K562 (cell line): ENCODE data around the gene CD300LD.

Experiments used
- CBX5 ChIP-seq: IDR thresholded peaks from 2 replicates; pipeline ENCODE4 v1.6.1; 2014; ENCODE audit warnings: low read depth, borderline replicate concordance
- CREB1 ChIP-seq, 2 experiments: sonication (generic) in 1 of 2; formaldehyde crosslinking in 1 of 2; IDR thresholded peaks; 2 replicates each; pipeline versions ENCODE4 v1.6.1 to v1.8.0; 2012 to 2022; ENCODE audit warnings: inconsistent platforms in 1 of 2, mild to moderate bottlenecking in 1 of 2, missing genetic modification reagents in 1 of 2, moderate library complexity in 1 of 2
- E2F3 ChIP-seq: fragments of 250-450 bp; sonication (Bioruptor Pico); IDR thresholded peaks from 2 replicates; pipeline ENCODE4 v1.4.0; 2020; ENCODE audit warnings: mild to moderate bottlenecking
- EZH2 ChIP-seq: IDR thresholded peaks from 2 replicates; pipeline ENCODE4 v1.6.1; 2012; ENCODE audit warnings: low read depth, mild to moderate bottlenecking, inconsistent platforms, low read length, borderline replicate concordance
- PHF20 ChIP-seq: fragments of 450-650 bp; IDR thresholded peaks from 2 replicates; pipeline ENCODE4 v1.6.1; 2018; ENCODE audit not compliant: partially characterized antibody
- POLR2A ChIP-seq: fragments of 450-650 bp; conservative IDR thresholded peaks from 2 replicates; pipeline ENCODE4 v1.6.1; 2016
- TAF1 ChIP-seq: IDR thresholded peaks from 2 replicates; pipeline ENCODE4 v1.6.1; 2011; ENCODE audit warnings: mild to moderate bottlenecking, low read length, moderate library complexity; ENCODE audit not compliant: insufficient read depth, control insufficient read depth, severe bottlenecking; ENCODE audit errors: extremely low read depth
- TF ChIP-seq, protein P1 (sequence below), 3 experiments: IDR thresholded peaks in 2 of 3; conservative IDR thresholded peaks in 1 of 3; 2 replicates each; pipeline ENCODE4 v1.5.1; 2011 to 2012; ENCODE audit warnings: low read length in 3 of 3, mild to moderate bottlenecking in 3 of 3, control low read depth in 2 of 3, improper control_type of control experiment in 1 of 3, inconsistent platforms in 1 of 3, low read depth in 1 of 3, mixed read lengths in 1 of 3, moderate library complexity in 1 of 3; ENCODE audit not compliant: insufficient read depth in 2 of 3
- TF ChIP-seq, protein P2 (sequence below): IDR thresholded peaks from 3 replicates; pipeline ENCODE4 v1.6.1; 2011; ENCODE audit warnings: borderline replicate concordance, mild to moderate bottlenecking, moderate library complexity; ENCODE audit not compliant: insufficient read length; ENCODE audit errors: extremely low read depth
- TF ChIP-seq, protein P3 (sequence below): fragments of 250-450 bp; sonication (Bioruptor Pico); IDR thresholded peaks from 2 replicates; pipeline ENCODE4 v1.8.0; 2021; ENCODE audit warnings: moderate library complexity, mild to moderate bottlenecking, inconsistent platforms
- TF ChIP-seq, protein P4 (sequence below): sonication (generic); formaldehyde crosslinking; IDR thresholded peaks from 2 replicates; pipeline ENCODE4 v1.8.1; 2023; ENCODE audit warnings: missing genetic modification reagents, mild to moderate bottlenecking, borderline replicate concordance
- TF ChIP-seq, protein P5 (sequence below): fragments of 250-450 bp; sonication (Bioruptor Pico); IDR thresholded peaks from 2 replicates; pipeline ENCODE4 v1.5.0; 2020; ENCODE audit warnings: mild to moderate bottlenecking, borderline replicate concordance

DNA sequence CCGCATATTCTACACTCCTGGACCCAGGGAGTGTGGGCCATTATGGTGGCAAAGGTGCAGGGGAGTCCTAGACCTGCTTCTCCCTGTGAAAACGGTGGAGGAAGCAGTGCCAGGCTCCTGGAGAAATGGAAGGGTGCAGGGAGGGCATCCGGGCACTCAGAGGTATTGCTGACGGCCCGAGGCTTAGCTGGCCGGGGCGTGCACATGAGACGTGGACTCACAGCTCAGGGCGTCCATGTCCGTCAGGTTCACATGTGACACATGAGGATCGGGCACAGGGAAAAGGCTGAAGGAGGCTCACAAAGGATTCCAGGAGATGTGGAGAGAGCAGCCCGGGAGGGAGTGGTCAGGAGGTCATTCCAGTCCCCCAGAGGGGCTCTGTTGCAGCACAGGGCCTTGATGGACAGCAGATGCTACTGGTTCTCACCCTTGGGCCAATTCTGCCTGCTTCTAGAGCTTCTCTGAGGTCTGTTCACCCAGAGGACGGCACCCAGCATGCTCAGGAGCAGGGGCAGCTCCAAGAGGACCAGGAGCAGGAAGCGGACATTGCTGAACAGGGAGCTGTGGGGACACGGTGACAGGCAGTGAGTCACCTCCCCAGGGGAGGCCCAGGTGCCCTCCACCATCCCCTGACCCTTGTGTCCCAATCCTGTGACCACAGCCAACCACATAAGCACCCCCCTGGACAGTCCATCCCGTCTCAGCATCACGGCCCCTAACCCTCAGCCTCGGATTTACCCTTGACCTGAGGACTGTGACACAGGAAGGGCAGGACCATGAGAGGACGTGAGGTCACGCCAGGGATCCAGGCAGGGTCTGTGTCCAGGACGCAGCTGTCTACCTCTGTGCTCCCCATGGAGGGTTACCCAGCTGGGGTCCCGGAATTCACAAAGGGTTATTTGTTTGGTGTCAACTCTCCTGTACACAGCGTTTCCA lies 50.6 kb downstream of the CD300LD start:
- TF ChIP-seq PHF20, result no peak
- TF ChIP-seq, protein P1, sequence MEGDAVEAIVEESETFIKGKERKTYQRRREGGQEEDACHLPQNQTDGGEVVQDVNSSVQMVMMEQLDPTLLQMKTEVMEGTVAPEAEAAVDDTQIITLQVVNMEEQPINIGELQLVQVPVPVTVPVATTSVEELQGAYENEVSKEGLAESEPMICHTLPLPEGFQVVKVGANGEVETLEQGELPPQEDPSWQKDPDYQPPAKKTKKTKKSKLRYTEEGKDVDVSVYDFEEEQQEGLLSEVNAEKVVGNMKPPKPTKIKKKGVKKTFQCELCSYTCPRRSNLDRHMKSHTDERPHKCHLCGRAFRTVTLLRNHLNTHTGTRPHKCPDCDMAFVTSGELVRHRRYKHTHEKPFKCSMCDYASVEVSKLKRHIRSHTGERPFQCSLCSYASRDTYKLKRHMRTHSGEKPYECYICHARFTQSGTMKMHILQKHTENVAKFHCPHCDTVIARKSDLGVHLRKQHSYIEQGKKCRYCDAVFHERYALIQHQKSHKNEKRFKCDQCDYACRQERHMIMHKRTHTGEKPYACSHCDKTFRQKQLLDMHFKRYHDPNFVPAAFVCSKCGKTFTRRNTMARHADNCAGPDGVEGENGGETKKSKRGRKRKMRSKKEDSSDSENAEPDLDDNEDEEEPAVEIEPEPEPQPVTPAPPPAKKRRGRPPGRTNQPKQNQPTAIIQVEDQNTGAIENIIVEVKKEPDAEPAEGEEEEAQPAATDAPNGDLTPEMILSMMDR (IDR thresholded peaks at IDR 0.05 in 2 of 3, conservative IDR thresholded peaks at IDR 0.05 in 1 of 3; ENCODE audit: insufficient read depth in 2 of 3, low read depth in 1 of 3, low read length in 3 of 3), result no peak
- no peak for TF ChIP-seq CREB1 (IDR thresholded peaks at IDR 0.05)
- no peak for TF ChIP-seq CREB1 (CRISPR knock-in tag; IDR thresholded peaks at IDR 0.05)
- no peak for TF ChIP-seq CBX5
- TF ChIP-seq, protein P2, sequence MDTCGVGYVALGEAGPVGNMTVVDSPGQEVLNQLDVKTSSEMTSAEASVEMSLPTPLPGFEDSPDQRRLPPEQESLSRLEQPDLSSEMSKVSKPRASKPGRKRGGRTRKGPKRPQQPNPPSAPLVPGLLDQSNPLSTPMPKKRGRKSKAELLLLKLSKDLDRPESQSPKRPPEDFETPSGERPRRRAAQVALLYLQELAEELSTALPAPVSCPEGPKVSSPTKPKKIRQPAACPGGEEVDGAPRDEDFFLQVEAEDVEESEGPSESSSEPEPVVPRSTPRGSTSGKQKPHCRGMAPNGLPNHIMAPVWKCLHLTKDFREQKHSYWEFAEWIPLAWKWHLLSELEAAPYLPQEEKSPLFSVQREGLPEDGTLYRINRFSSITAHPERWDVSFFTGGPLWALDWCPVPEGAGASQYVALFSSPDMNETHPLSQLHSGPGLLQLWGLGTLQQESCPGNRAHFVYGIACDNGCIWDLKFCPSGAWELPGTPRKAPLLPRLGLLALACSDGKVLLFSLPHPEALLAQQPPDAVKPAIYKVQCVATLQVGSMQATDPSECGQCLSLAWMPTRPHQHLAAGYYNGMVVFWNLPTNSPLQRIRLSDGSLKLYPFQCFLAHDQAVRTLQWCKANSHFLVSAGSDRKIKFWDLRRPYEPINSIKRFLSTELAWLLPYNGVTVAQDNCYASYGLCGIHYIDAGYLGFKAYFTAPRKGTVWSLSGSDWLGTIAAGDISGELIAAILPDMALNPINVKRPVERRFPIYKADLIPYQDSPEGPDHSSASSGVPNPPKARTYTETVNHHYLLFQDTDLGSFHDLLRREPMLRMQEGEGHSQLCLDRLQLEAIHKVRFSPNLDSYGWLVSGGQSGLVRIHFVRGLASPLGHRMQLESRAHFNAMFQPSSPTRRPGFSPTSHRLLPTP, result no peak
- TF ChIP-seq, protein P3, sequence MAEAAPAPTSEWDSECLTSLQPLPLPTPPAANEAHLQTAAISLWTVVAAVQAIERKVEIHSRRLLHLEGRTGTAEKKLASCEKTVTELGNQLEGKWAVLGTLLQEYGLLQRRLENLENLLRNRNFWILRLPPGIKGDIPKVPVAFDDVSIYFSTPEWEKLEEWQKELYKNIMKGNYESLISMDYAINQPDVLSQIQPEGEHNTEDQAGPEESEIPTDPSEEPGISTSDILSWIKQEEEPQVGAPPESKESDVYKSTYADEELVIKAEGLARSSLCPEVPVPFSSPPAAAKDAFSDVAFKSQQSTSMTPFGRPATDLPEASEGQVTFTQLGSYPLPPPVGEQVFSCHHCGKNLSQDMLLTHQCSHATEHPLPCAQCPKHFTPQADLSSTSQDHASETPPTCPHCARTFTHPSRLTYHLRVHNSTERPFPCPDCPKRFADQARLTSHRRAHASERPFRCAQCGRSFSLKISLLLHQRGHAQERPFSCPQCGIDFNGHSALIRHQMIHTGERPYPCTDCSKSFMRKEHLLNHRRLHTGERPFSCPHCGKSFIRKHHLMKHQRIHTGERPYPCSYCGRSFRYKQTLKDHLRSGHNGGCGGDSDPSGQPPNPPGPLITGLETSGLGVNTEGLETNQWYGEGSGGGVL, result no peak
- TF ChIP-seq TAF1, result no peak
- TF ChIP-seq EZH2, result no peak
- TF ChIP-seq, protein P4, sequence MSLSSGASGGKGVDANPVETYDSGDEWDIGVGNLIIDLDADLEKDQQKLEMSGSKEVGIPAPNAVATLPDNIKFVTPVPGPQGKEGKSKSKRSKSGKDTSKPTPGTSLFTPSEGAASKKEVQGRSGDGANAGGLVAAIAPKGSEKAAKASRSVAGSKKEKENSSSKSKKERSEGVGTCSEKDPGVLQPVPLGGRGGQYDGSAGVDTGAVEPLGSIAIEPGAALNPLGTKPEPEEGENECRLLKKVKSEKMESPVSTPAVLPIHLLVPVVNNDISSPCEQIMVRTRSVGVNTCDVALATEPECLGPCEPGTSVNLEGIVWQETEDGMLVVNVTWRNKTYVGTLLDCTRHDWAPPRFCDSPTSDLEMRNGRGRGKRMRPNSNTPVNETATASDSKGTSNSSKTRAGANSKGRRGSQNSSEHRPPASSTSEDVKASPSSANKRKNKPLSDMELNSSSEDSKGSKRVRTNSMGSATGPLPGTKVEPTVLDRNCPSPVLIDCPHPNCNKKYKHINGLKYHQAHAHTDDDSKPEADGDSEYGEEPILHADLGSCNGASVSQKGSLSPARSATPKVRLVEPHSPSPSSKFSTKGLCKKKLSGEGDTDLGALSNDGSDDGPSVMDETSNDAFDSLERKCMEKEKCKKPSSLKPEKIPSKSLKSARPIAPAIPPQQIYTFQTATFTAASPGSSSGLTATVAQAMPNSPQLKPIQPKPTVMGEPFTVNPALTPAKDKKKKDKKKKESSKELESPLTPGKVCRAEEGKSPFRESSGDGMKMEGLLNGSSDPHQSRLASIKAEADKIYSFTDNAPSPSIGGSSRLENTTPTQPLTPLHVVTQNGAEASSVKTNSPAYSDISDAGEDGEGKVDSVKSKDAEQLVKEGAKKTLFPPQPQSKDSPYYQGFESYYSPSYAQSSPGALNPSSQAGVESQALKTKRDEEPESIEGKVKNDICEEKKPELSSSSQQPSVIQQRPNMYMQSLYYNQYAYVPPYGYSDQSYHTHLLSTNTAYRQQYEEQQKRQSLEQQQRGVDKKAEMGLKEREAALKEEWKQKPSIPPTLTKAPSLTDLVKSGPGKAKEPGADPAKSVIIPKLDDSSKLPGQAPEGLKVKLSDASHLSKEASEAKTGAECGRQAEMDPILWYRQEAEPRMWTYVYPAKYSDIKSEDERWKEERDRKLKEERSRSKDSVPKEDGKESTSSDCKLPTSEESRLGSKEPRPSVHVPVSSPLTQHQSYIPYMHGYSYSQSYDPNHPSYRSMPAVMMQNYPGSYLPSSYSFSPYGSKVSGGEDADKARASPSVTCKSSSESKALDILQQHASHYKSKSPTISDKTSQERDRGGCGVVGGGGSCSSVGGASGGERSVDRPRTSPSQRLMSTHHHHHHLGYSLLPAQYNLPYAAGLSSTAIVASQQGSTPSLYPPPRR (CRISPR knock-in tag), result no peak
- TF ChIP-seq, protein P5, sequence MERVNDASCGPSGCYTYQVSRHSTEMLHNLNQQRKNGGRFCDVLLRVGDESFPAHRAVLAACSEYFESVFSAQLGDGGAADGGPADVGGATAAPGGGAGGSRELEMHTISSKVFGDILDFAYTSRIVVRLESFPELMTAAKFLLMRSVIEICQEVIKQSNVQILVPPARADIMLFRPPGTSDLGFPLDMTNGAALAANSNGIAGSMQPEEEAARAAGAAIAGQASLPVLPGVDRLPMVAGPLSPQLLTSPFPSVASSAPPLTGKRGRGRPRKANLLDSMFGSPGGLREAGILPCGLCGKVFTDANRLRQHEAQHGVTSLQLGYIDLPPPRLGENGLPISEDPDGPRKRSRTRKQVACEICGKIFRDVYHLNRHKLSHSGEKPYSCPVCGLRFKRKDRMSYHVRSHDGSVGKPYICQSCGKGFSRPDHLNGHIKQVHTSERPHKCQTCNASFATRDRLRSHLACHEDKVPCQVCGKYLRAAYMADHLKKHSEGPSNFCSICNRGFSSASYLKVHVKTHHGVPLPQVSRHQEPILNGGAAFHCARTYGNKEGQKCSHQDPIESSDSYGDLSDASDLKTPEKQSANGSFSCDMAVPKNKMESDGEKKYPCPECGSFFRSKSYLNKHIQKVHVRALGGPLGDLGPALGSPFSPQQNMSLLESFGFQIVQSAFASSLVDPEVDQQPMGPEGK (CRISPR knock-in tag), result no peak
- TF ChIP-seq E2F3 (CRISPR knock-in tag), result no peak
- no peak for TF ChIP-seq POLR2A
